HG02938 (cell line): ENCODE results near the gene TANC1.

Source experiments
- ATAC-seq: cut with Tn5 transposase; IDR thresholded peaks from one replicate; pipeline ENCODE4 v1.9.1; 2021; ENCODE audit warnings: mild to moderate bottlenecking, moderate library complexity; ENCODE audit not compliant: unreplicated experiment

Gene TANC1

DNA sequence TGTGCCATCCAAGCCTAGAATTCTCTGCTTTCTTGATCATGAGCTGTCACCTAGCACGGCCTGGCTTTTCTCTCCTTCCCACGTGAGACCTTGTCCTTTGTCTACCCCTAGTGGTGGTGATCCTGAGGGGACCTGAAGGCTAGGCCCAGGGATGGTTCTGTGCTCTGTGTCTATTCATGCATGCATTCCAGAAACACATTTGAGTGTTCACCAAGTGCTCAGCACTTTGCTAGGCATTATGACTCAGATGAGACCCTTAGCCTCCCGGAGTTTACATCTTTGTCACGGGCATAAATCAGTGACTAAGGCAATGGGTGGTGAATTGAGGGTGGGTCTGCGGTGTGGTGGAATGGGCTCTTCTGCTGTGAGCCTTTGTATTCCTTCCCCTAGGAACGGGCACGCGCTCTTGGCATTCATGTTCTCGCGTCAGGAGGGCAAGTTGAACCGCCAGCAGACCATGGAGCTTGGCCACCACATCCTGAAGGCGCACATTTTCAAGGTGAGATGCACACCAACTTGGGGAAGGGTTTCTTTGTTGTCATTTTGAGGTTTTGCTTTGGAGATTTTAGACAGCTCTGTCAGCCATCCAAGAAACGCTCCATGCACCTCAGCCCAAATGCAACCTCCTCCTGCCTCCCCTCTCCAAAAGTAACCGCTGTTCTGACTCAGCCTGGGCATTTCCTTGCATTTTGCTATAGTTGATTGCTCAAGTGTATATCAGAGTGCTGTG, 217.1 kb downstream of the TANC1 start:
- ATAC-seq: peak; percentile 76

DNA sequence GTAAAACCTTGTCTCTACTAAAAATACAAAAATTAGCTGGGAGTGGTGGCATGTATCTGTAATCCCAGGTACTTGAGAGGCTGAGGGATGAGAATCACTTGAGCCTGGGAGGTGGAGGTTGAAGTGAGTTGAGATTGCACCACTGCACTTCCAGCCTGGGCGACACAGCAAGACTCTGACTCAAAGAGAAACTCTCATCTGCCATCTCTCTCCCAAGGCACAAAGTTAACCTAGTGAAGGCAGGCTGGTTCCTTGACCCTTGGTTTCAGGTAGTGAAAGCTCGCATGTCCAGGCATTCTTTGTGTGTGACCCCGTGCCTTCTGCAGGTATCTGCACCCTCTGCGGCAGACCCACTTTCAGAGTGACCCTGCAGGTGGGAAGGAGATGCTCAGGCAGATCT, 218.0 kb downstream of the TANC1 start:
- ATAC-seq: no peak

DNA sequence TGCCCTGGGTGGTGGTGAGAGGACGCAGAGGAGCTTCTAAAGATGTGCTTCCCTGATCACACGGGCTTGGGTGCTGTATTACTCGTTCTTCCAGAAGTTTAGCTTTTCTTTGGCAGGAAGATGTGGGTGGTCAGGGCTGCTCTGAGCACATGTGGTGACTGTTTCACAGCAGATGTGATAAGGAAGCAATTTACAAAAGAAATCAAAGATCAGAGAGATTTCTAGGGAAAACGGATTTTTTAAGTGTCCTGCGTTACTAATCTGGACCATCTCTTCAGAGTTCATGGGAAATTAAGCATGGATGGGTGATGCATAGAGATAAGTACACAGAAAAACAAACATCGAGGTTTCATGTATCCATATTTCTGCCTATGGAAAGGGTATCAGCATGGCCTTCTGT, 218.7 kb downstream of the TANC1 start:
- no peak for ATAC-seq

DNA sequence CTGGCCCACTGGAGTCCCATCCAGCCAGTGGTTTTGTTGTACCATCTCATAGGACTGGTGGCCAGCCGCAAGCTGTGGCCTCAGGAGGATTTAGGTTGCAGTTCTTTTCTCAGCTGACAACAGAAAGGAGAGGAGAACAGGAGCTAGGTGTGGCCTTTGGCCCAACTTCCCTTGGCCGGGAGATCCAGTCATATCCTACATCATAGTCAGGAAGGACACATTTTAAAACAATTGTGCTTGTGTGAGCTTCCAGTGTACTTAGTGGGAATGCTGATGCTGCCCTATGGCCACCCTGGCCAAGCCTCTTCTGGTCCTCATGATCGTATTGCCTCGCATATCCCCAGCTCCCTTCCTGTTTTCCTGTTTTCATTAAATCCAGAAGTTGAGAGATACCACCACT, 220.0 kb downstream of the TANC1 start:
- no peak for ATAC-seq

DNA sequence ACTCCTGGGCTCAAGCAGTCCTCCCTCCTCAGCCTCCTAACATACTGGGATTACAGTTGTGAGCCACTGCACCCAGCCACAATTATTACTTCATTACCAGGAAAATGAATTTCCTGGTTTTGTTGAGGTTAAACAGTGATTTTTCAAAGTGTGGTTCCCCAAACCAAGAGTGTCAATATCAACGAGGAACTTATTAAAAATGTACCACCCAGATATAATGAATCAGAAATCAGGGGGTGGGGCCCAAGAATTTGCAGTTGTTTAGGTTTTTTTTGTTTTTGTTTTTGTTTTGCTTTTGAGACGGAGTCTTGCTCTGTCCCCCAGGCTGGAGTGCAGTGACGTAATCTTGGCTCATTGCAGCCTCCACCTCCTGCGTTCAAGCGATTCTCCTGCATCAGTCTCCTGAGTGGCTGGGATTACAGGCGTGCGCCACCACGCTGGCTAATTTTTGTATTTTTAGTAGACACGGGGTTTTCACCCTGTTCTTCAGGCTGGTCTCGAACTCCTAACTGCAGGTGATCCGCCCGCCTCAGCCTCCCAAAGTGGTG, 224.0 kb downstream of the TANC1 start:
- no peak for ATAC-seq

DNA sequence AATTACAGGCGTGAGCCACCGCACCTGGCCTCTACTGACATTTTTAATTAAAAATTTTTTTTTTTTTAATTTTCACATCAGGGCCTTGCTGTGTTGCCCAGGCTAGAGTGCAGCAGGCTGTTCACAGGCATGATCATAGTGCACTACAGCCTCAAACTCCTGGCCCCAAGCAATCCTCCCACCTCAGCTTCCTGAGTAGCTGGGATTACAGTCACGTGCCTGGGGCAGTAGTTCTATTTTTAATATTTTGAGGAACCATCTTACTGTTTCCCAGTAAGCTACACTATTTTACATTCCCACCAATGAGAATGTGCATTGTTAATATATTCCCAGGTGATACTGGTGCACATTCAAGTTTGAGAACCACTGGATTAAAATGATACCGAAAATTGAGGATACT, 225.4 kb downstream of the TANC1 start:
- ATAC-seq: no peak

DNA sequence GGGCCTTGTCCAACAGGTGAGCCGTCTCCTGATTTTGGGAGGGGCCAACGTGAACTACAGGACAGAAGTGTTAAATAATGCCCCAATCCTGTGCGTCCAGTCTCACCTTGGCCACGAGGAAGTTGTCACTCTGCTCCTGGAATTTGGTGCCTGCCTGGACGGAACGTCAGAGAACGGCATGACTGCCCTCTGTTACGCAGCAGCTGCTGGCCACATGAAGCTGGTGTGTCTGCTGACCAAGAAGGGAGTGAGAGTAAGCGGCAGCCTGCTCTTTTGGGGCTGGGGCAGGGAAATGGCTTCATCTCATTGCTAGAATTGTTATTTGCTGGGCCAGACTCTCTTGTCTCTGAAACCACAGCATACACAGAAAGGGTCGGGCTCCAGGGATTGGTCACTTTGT, 225.8 kb downstream of the TANC1 start:
- ATAC-seq: no peak

DNA sequence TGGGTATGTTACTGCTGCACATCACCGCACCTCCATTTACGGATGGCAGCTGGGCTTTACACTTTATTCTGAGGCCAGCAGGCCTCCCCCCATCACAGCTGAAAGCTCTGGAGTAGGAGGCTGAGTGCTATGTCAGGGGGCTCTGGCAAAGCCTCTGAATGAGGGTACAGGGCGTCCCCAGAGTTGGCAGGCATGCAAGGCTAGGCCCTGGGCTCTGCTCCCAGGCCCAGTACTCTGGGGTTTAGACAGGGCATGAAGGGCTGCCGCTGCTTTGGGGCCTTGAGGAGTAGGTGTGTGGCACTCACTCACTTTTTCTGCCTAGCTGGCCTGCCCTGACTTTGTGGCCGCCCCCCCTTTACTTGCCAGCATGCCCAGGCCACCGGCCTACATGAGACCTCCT, 227.3 kb downstream of the TANC1 start:
- ATAC-seq: no peak

DNA sequence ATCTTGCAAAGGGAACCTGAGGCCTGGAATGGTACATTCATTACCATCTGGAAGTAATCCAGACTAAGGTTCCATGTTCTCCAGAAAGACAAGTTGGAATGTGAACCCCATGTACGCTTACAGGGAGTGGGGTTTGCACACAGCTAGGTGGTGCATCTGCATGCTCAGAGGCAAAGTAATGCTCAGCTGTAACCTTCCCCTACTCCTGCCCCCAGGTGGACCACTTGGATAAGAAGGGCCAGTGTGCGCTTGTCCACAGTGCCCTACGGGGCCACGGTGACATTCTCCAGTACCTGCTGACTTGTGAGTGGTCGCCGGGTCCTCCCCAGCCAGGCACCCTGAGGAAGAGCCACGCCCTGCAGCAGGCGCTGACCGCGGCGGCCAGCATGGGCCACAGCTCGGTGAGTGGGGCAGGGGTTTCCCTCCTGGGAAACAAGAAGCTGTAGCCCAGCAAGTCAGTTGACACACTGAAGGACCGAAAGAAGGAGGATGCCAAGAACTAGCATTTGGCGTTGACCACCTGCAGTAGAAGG, 228.0 kb downstream of the TANC1 start:
- no peak for ATAC-seq

DNA sequence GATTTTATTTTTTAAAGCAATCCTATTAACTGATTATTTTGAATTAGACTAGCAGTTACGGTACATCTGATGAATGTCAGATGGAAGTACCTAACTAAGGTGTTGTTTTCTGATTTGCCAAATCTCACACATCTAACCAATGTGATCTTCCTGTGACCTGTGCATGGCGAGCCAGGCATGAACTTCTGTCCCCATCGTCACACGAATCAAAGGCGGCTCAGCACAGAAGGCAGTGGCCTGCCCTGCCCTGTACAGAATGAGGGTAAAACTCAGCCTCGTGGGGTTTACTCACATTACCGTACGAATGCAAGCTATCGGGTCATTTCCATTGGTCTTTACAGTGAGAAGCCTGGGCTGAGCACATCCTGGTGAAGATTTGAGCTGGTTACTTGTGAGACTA, 230.8 kb downstream of the TANC1 start:
- no peak for ATAC-seq

DNA sequence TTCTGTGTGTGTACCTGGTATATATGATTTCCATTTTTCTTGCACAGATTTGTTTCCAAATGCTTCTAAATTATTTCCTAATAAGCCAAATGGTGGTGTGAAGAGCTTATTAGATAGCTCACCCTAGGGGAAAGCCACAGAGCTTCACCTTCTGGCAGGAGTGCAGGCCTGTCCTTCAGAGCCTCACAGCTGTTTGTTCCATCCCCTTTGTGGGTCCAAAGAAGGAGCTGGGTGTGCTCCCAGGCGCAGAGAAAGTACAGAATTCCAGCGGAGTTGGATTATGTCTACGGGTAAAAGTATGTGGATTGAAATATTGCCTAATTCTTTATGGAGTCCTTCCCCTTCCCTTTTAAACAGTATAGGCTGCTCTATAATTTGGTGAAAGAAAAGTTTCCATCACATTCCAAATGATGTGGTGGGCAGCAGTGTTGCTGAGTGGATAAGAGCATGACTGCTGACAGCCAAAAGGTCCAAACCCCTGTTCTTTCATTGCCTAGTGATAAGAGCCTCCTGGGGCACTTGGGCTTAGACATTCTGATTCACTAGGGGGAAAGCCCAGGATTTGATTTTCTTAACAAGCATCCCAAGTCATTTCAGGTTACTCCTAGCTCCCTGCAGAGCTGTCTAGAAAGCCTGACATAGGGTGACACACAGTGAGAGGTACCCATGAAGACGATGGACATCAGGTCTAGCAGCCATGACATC, 231.5 kb downstream of the TANC1 start:
- no peak for ATAC-seq

DNA sequence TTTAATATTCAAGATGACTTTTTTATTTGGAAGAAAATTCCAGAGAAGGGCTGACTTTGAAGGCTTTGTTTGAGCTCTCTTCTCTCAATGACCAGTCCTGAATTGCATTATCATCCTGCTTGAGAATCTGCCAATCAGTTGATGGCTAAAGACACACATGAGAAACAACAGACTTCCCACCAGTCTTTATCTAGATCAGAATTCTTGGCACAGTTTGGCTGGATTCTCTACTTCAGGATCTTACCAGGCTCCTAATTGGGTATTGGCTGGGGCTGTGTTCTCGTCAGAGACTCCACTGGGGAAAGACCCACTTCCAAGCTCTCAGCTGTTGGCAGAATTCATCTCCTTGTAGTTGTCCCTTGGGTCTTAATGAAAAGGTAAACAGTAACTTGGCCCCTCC, 232.1 kb downstream of the TANC1 start:
- ATAC-seq: no peak

DNA sequence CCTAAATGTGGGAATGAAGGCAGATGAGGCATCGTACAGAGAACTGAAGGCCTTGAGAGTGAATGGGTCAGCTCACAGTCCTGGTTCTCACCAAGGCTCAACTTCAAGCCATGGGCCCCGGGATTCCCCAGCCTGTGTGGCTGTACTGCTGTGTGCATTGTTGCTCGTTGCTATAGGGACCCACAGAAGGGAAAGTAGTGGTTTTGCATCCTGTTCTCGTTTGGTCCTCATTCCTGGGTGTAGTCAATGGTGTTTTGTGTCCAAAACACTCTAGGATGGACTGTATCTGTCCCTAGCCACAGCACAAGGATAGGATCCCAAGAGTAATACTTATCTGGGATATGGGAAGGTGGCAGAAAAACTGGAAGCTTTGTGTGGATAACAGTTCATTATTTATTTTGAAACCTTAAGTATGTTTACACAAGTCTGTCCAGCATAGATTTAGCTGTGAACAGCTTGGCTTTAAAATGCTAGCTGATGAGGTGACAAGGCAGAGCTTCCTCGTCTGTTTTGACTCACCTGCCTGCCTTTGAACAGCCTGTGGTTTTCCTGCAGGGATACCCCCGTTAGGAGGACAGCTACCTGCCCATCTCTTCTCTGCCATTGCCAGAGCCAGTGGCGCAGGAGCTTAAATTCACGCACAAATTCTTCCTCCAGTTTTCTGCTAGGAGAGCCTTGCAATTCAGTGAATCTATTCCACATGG, 233.1 kb downstream of the TANC1 start:
- peak; percentile 96 for ATAC-seq

DNA sequence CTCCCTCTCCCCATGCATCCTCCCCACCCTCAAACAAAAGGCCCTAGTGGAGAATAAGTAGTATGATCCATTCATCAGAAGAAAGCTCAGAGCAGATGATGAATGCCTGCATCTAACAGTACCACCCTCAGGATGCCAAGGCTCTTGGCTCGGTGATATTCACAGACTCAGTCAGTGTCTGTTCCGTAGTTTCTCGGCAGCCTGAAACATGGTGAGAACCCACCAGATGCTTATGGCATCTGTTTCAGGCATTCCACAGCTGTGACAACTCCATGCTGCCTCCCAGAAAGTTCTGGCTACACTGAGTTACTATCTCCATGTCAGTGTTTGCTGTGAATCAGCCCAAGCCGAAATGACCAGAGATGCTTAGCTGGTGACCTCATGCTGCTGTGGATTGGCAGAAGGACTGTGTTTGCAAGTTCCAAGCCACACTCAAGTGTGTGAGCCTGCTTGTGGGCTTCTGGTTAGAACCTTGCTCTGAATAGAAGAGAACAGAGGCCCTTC, 234.2 kb downstream of the TANC1 start:
- ATAC-seq: no peak

DNA sequence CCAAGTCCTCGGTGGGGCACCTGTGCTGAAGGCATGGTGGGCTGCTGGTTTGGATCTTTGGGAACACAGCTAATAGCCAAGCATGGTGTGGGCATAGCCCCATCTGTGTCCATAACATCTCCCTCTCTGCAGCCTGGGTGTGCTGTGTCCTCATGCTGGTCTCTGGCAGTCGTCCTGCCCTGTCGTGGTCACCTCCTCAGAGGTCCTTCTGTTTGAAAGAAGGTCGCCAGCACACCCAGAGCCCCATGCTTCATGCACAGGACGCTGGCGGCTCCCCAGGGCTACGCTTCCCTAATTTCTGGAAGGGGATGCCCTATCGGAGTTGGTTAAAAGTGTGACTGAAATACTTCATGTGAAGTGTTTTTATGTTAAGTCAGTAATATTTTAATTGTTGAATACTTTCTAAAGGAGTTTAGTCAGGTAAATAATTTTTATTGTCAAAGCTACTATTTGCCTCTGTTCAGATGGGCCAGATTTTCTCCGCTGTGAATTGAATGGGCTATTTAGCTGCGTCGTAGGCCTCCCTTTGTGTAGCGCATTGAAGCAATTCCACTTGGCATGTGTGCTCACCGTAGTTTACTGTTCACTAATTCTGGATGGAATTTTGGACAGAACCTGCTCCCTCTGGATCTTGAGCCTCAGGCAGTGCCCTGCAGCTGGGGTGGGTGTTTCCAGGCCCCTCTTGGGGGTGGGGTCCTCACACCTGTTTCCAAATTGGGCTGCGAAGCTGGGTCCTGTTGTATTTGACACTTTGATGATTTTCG, 236.1 kb downstream of the TANC1 start:
- ATAC-seq: no peak

DNA sequence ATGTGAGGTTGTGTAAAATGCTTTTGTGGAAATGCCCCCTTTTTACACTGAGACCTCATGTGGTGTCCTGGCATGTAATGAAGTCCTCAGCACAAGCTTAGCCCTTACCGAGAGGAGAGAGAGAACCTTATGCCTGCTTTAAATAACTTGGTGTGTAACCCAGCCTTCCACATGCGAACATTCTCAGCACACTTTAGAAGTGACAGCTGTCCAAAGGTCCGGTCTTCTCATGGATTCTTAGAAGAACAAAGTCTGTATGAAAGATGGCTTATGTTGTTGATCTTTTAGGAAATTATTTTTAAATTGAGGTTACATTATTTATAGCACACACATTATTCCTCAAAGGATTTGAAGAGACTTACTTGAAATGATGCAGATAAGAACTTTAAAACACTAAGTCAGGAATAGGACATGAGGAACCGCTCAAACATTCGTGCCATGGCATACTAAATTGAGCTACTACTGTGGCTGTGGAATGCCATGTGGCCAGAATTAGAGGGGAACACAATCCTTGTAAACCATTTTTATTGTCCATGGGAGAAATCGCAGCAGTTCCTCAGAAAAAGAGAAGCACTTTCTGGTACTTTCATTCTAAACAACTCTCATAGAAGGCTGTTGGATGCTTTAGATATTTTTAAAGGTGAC, 238.4 kb downstream of the TANC1 start:
- no peak for ATAC-seq

DNA sequence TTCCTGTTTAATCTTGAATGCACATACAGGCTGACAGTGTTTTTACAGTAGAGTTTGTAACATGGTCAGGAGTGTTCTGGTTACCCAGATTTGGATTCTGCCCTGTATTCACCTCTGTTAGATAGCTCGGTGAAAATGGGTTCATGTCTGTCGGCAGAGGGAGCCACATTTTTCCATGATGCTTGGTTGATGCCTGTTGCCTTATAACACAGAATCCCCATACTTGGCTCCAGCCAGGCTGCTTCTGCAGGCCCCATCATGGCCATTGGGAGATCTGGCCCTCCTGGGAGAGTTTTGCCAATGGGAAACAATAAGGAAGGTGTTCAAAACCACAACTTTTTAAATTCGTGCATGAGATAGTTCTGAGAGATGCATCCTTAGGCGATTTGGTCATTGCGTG, 240.0 kb downstream of the TANC1 start:
- ATAC-seq: no peak

DNA sequence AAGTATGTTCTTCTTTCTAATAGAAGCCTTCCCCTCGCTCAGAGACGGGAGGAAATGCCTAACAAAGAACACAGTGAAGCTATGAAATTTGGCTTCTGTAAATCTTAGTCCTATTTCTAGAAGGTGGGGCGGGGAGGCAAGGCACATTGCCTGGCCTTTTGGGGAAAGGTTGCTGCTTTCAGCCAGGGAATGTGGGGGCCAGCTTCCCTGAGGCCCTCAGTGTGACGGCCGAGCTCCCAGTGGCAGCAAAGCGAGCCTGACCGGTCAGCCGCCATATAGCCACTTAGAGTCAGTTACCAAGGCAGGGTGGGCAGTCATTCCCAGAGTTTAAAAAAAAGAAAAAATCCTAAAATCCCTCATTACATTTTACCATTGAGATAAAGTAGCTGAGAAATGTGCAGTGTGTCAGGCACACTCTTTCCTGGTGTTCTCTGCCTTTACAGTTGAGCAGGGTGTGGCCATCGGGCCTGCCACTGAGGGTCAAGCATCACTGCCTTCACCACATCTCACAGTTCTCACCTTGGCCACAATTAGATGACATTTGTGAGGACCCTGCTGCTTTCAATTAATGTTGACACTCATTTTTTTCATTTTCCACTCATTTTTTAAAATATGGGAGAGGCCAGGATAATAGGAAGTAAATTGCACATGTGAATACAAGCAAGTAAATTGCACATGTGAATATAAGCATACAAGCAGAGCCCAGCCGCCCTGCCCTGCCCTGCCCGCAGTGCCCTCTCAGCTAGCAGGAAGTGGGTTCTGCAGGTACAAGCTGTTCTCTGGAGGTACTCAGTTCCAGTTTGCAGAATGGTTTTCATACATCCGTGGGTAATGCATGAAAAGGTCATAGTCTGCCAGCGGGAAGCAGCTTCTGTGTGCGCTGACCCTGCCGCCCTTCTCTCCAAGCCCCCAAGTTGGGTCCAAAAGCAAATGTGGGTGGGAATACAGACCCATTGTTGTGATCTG, 241.2 kb downstream of the TANC1 start:
- no peak for ATAC-seq
